PC-9 (cell line): ENCODE measurements around the gene RAMP1. TPM values are rescaled to one million over a fixed set of nuclear protein-coding genes. Genes with fewer than 3 reads are reported as not detected.

Experiments
- BruUV-seq: library from RNA; stranded (reverse); fragments of 400-500 nt; replicated peaks from 2 replicates; lab custom pipeline; 2021; lab: Mats Ljungman, UMichigan
- CTCF ChIA-PET: fragments of 300-600 bp; sonication (Branson Sonifier 250); formaldehyde crosslinking; loops from one replicate; lab custom pipeline; 2022; ENCODE audit warnings: antibody characterized with exemption; lab: Charles Lee
- POLR2A ChIA-PET: fragments of 300-600 bp; sonication (Branson Sonifier 250); formaldehyde crosslinking; loops from one replicate; lab custom pipeline; 2022; ENCODE audit warnings: antibody characterized with exemption; ENCODE audit not compliant: unreplicated experiment; lab: Charles Lee
- DNase-seq, 2 experiments: peaks; one replicate each; pipeline versions ENCODE4 v3.0.0 to v3.0.0-alpha.2; 2015 to 2022; ENCODE audit warnings: mixed read lengths in 1 of 2
- H2AFZ ChIP-seq: fragments of 200-600 bp; sonication (generic); 2 replicates; pipeline ENCODE4 v1.8.1; 2017; ENCODE audit warnings: antibody characterized with exemption
- H3F3A ChIP-seq: fragments of 200-600 bp; sonication (generic); 2 replicates; pipeline ENCODE4 v1.8.1; 2017; ENCODE audit warnings: antibody characterized with exemption, mild to moderate bottlenecking, low read depth; ENCODE audit not compliant: insufficient read depth
- H3K27ac ChIP-seq: fragments of 200-600 bp; sonication (generic); 2 replicates; pipeline ENCODE4 v1.6.1; 2016; ENCODE audit warnings: mixed run types
- H3K27me3 ChIP-seq: fragments of 200-600 bp; sonication (generic); 2 replicates; pipeline ENCODE4 v1.6.1; 2016; ENCODE audit warnings: low read depth, mixed run types; ENCODE audit not compliant: insufficient read depth
- H3K36me3 ChIP-seq: fragments of 200-600 bp; sonication (generic); 2 replicates; pipeline ENCODE4 v1.6.1; 2016; ENCODE audit warnings: low read depth, mixed run types
- H3K4me1 ChIP-seq: fragments of 200-600 bp; sonication (generic); replicated peaks from 2 replicates; pipeline ENCODE4 v1.6.1; 2016; ENCODE audit warnings: mixed run types; ENCODE audit not compliant: insufficient read depth
- H3K4me2 ChIP-seq: fragments of 200-600 bp; sonication (generic); 2 replicates; pipeline ENCODE4 v1.6.1; 2017; ENCODE audit warnings: mixed run types
- H3K4me3 ChIP-seq: fragments of 200-600 bp; sonication (generic); 2 replicates; pipeline ENCODE4 v1.6.1; 2016; ENCODE audit warnings: mixed run types
- H3K79me2 ChIP-seq: fragments of 200-600 bp; sonication (generic); 2 replicates; pipeline ENCODE4 v1.6.1; 2017; ENCODE audit warnings: low read depth, mixed run types
- H3K9me2 ChIP-seq: fragments of 200-600 bp; sonication (generic); 2 replicates; pipeline ENCODE4 v1.8.1; 2017; ENCODE audit warnings: mild to moderate bottlenecking; ENCODE audit not compliant: insufficient read depth
- H3K9me3 ChIP-seq: fragments of 200-600 bp; sonication (generic); 2 replicates; pipeline ENCODE4 v1.8.1; 2016; ENCODE audit warnings: low read depth; ENCODE audit not compliant: insufficient read depth
- H4K20me1 ChIP-seq: fragments of 200-600 bp; sonication (generic); 2 replicates; pipeline ENCODE4 v1.8.1; 2017; ENCODE audit not compliant: insufficient read depth
- CTCF ChIP-seq: fragments of 200-600 bp; sonication (generic); conservative IDR thresholded peaks from 2 replicates; pipeline ENCODE4 v1.6.1; 2017; ENCODE audit warnings: mixed run types, antibody characterized with exemption, mild to moderate bottlenecking, moderate library complexity
- EZH2 ChIP-seq: fragments of 200-600 bp; sonication (generic); IDR thresholded peaks from 2 replicates; pipeline ENCODE4 v1.8.0; 2017; ENCODE audit warnings: antibody characterized with exemption, low read depth
- intact Hi-C: fragments of 100-400 bp; cut with micrococcal nuclease; formaldehyde crosslinking; loops from one replicate; pipeline ENCODE4 v1.10.0; 2022; ENCODE audit not compliant: unreplicated experiment
- total RNA-seq: library from RNA; stranded (reverse); gene quantifications from 2 replicates; pipeline ENCODE4 v1.2.3, GENCODE V29; 2021

Gene RAMP1
- total RNA-seq, 1 experiment from 2014 or later: 48.7 TPM

GRCh38 chr2:237923481-237924163, 64.2 kb downstream of the RAMP1 start:
- intact Hi-C loops: loop anchor here (5.0 kb wide), 1 partner anchor 56 kb away; no protein-coding TSS in a partner anchor
- CTCF ChIA-PET: interaction anchor here (0.6 kb wide), 1 partner anchor 185 kb away, joined by 16 read pairs; no protein-coding TSS in a partner anchor
- Histone ChIP-seq H4K20me1 (no peaks in the 10 kb centered on the region), H3K27me3 (no peaks in the 10 kb centered on the region), H3K79me2 (no peaks in the 10 kb centered on the region), H3K4me1 (peaks cover 23% of the 10 kb centered on the region), H3K9me2 (no peaks in the 10 kb centered on the region), H3K4me2 (no peak overlapping the region), H3K4me3 (no peak overlapping the region), H3F3A (peaks cover 9% of the 10 kb centered on the region; the same call in 1 of the 2 replicates), H3K9me3 (no peaks in the 10 kb centered on the region), H2AFZ (no peak overlapping the region), H3K27ac (no peak overlapping the region), H3K36me3 (no peaks in the 10 kb centered on the region)
- TF ChIP-seq EZH2: no peak
- TF ChIP-seq CTCF: no peak
- no peak for DNase-seq
- POLR2A ChIA-PET: interaction anchor here (1.2 kb wide), 1 partner anchor 106 kb away, joined by 6 read pairs; no protein-coding TSS in a partner anchor
- no TSS peak for BruUV-seq

- no peak for TF ChIP-seq CTCF
- no peak for TF ChIP-seq EZH2
- H3K4me1 ChIP-seq: peaks cover 23% of the 10 kb centered on the region
- H3K79me2 ChIP-seq: no peaks in the 10 kb centered on the region
- H3K27me3 ChIP-seq: no peaks in the 10 kb centered on the region
- no peak overlapping the region for H3K4me3 ChIP-seq
- ChIA-PET POLR2A (no interaction called here), CTCF (no interaction called here)
- no peak overlapping the region for H3K4me2 ChIP-seq
- no peak for DNase-seq
- H3F3A ChIP-seq: peaks cover 10% of the 10 kb centered on the region; the same call in 1 of the 2 replicates
- intact Hi-C loops: loop anchor here (5.0 kb wide), 1 partner anchor 57 kb away; no protein-coding TSS in a partner anchor
- H4K20me1 ChIP-seq: no peaks in the 10 kb centered on the region
- H3K36me3 ChIP-seq: no peaks in the 10 kb centered on the region
- H3K27ac ChIP-seq: no peak overlapping the region
- H2AFZ ChIP-seq: no peak overlapping the region
- H3K9me2 ChIP-seq: no peaks in the 10 kb centered on the region
- no TSS peak for BruUV-seq
- H3K9me3 ChIP-seq: no peaks in the 10 kb centered on the region
These were observed 64.7 kb downstream of the RAMP1 start for GRCh38 chr2:237924164-237924534.

GRCh38 chr2:237927135-237927534, 67.7 kb downstream of the RAMP1 start:
- Histone ChIP-seq H2AFZ (no peak overlapping the region), H3K9me3 (0 out of 2 replicates have a peak, but pooled peaks cover 7% of the 10 kb centered on the region), H3K9me2 (no peaks in the 10 kb centered on the region), H3K27me3 (no peaks in the 10 kb centered on the region), H3K27ac (no peak overlapping the region), H3F3A (peaks cover 10% of the 10 kb centered on the region; the same call in 1 of the 2 replicates), H3K4me3 (no peak overlapping the region), H3K4me2 (no peak overlapping the region; the same call in 1 of the 2 replicates), H3K4me1 (peaks cover 22% of the 10 kb centered on the region), H4K20me1 (no peaks in the 10 kb centered on the region), H3K79me2 (no peaks in the 10 kb centered on the region), H3K36me3 (no peaks in the 10 kb centered on the region)
- no TSS peak for BruUV-seq
- intact Hi-C loops: no loop called here
- no peak for DNase-seq
- TF ChIP-seq EZH2: no peak
- no peak for TF ChIP-seq CTCF
- ChIA-PET CTCF (no interaction called here), POLR2A (interaction anchor here (0.6 kb wide), 1 partner anchor 95 kb away, joined by 3 read pairs; no protein-coding TSS in a partner anchor)
